Hematopoietic multipotent progenitor cell treated with erythropoietin and hydrocortisone succinate and interleukin-3 and kit ligand, for 17 days (in vitro differentiated cells): ENCODE data around the gene FIGN.

Experiments used
- DNase-seq: peaks from one replicate; pipeline ENCODE4 v3.0.0-alpha.2; 2015; ENCODE audit warnings: low spot score

The FIGN gene

DNA sequence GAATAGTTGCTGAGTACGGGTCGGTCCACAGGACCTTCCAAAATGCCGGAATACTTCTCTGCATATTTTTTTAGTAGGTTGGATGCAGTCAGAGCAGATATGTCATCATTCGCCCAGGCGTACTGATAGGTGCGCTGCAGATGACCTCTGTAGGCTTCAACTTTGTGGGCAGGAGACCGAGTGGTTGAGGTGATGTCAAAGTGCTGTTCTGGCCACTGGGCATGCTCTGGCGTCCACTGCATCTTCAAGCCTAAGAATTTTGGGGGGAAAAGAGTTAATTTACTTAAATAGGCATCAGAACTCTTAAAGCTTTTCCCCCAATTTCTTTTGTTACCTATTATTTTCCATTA lies 124.3 kb downstream of the FIGN start:
- DNase-seq: no peak

DNA sequence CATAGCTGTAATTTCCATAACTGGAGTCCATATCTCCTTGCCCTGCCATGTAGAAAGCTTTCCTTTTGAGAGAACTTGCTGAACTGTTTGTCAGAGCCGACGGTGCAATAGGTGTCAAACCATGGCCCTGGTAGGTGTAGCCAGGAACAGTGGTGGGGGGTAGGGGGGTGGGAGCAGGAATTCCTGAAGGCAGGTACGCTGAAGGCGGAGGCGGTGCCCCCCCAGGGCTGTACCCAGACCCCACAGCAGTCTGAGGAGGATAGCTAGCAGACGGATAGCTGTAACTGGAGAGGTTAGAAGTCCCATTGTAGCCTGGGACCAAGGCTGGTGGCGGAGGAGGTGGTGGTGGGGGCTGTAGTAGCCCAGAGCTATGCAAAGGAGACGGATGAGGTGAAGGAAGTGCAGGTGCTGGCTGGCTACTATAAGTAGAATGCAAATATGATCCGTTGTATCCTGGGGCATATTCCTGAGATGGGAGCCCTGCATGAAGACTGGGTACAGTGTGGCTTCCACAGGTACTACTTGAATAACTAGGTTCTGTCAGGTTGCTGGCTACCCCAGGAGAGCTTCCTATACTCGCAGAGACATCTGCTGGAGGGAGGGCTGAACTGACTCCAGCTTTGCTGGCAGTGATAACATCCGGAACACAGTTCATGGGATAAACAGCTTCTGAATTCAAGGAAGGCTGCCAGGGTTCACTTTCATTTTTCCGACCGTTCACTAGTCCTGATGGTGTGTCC lies 124.8 kb downstream of the FIGN start:
- no peak for DNase-seq

DNA sequence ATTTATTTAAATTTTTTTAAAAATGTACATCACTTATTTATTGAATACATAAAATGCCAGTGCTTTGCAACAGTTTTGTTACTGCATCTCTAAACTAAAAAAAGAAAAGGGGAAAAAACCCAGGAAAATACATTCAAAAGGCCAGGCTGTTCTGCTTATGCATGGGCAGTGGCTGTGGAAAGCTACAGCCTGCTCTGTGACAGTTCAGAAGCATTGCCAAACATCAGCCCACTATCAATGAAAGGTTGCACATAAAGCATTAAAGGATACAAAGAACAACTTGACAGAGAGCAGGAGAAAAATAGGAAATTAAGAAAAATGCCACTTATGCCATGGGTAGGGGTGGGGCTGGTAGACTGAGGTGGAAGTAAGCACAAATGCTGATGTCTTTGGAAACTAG lies 128.2 kb downstream of the FIGN start:
- no peak for DNase-seq

DNA sequence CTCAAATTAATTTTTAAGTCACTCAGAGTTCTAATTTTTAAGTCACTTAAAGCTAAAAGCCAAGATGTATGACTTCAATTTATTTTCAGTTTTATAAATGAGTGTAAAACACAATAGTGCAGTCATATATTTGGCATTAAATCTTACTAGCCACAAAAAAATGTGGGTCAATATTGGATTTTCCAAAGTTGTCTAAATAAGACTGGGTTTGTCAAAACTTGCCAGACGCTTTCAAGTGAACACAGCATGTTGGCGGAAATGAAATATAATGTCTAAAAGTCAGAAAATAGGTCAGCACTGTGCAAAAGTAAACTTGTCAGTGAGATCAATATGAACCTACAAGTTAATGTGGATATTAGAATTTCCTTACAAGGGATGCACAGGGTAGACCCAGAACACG lies 128.9 kb downstream of the FIGN start:
- DNase-seq: no peak

DNA sequence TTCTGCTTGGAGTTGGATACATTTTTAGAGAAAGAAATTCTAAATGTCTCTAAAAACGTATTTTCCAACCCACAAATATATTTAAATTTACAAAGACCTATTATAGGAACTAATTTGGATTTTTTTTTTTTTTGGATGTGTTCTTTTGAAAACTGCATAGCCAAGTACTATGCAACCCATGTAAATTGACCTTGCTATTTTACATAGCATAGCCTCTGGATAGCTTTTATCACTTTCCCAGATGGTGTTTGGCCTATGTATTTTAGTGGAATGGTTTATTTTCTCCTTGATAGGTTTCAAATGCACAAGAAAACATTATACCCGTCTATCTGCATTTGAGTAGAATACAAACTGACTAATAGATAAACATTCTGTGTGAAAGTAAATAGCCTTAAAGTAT lies 130.0 kb downstream of the FIGN start:
- no peak for DNase-seq

DNA sequence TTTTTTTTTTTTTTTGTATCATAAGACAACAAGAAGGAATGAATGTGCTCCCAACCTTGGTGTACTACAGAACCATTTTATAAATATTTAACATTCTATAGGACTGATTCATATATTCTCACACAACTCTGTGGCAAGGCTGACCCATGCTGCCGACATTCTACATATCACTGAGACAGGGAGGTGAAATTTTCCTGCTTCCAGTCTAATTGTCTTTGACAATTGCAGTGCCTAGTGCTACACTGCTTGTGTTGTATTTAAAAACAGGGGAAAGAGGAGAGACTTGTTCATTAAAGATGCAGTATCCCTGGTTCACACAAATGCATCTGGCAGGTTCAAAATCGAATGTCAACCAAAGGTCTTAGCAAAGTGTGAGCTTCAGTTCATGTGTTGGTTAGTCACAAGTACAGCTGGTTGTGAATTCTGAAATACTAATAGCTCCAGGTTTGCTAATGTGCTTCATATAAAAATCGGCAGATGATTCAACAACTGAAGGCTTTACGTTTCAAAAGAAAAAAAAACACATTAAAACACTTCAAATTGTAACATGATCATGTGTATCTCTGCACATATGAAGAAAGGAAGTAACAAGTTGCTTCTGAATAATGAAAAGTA lies 130.8 kb downstream of the FIGN start:
- no peak for DNase-seq

DNA sequence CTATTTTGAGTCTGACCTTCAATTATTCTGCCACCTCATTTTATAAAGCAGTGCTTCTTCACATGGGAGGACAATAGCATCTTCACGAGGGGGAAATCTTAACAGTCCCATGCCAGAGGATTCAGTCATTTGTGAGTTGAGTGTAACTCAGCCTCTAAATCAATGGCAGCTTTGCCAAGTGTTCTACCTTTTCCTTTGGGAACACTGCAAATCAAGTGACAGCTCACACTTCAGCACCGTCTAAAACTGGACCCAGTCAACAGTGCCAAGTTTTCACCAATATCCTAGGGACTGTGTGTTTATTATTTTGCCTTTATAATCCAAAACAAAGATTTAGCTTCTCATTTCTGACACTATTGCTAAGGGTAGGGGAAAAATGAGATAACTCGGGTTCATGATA lies 133.6 kb downstream of the FIGN start:
- no peak for DNase-seq

DNA sequence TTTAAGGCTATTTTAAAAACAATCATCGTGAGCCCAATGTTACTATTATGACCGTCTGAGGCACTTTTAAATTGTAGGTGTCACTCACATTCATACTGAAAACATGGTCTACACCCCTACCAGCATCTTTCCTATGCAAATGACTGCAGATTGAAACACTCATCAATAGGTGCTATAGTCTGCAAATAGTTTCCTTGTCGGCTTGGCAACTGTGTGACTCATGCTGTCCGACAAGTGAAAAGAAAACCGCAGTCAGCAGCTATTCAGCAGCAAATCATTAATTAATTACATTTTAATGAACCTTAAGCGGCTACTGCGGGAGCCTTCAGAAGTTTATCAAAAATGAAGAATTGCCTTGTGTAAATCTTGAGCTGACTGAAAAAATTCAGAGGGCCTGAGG lies 134.4 kb downstream of the FIGN start:
- DNase-seq: no peak

DNA sequence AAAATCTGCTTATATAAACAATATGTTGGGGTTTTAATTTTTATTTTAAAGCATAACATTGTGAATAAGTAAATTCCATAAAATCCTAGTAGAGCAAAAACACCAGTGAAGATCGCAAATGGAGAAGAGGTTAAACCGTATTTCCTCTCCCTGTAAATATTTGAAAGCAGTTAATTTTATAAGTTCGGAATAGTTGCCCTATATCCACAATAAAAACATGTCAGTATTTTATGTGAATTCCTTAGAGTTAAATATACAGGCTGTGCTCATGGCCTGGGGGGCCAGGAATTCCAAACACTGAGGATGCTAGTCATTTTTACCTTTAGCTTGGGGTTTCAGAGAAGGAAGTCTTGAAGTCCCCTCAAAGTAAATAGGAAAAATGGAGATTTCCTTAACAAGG lies 135.0 kb downstream of the FIGN start:
- DNase-seq: no peak

DNA sequence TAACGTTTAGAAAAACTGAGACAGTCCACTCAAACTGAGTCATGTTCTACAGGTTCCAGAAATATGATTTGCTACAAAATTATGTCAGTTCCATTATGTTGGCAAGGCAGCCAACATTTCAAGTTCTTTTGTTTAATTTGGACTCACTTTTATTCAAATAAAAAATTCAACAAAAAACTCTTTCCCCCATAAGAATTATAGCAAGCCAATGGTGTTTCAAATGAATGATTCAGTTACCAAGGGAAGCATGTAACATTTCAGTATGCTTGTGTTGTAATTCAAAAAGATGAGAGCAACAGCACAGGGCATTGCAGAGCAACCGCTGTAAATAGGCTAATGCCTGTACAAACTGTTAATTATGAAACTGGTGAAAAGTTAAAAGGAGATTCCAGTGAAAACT lies 140.8 kb downstream of the FIGN start:
- no peak for DNase-seq

DNA sequence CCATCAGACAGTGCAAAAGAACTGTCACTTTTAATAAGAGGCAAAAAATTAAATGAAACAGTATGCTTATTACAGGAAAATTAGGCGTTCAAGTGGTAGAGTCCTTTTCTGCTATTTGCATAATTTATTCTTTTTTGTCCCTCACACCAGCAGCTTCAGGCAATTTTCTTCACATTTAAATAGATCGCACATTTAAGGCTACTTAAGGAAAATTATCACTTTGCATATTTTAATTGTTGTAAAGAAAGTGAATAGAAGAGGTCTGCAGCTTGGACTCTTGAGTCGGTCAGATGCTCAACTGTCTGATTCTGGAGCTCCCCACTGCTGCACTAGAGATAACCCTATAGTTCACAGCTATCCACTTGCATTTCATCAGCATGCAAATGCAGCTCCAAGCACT lies 141.3 kb downstream of the FIGN start:
- no peak for DNase-seq

DNA sequence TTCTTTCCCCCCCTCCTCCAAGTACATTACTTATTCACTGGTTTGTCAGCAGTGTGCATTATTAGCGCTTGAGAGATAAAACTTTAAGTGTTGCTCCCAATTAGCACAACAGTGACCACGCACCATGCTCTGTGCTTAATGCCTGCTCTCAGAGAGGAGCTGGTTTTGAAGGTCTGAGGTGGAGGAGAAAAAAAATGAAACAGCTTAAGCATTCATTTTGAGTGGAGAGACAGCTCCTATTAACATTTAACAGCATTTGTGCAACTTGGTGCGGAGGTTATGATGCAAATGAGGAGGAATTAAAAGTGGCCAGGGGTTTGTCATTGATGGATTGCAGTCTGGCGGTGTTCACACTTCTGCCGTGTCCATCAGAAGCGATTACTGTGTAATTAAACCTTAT lies 141.8 kb downstream of the FIGN start:
- DNase-seq: no peak

DNA sequence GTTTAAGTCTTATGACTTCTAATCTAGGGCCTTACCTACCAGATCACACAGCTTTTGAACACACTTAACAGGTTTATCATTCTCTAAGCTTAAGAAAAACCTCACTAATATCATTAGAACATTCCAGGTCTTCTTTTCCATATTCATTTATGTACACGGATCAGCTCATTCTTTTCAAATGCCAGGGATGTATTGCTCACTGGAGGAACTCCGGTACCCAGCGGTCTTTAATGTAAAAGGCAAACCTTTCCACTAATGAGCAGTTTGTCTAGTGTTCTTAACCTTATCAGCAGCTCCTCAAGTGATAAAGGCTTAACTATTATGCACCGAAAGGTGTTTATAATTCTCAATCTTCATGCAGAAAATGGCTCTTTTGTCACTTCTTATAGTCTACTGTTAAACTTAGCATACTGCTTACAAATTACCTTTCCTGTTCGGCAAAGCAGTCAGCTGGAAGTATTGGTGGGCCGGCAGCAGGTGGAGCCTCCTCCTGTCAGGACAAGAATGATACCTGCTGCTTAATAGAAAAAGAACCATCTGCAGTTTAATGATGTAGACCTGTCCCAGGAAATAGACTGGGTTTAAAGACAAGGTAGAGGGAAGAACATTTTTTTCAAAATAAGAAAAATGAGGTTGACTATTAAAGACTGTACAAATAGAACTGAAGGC lies 142.7 kb downstream of the FIGN start:
- no peak for DNase-seq

DNA sequence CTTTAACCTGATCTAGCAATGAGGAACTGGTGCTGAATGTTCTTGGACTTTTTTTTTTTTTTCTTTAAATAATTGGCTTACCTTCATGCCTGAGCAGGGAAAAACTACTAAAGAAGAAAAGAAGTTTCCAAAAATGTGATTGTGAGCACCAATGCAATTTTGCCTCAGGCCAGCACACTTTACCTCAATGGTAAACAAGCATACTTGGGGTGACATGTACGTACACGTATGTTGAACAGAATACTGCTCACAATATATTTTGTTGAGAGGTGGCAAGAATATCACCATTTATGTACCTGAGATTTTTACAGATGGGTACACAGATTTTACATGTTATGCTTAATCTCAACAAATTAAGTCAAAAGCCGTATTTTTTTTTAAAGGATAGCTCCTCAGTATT lies 144.3 kb downstream of the FIGN start:
- no peak for DNase-seq

DNA sequence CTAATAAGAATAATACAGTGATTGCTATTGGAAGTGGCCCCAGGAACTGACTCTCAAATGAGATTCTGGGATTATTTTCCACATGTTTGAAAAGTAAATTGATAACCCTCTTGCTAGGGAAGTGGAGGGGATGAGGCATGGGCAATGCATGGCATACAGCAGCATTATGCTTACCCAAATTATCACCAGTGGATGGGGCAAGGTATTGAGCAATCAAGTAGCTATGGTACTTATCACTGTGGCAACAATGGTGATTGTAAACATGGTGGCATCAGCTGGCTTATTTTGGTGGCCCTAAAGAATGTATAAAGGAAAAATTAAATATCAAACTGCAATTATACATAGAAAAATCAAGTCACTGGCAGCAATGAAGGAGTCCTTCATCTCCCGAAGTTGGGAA lies 155.1 kb downstream of the FIGN start:
- DNase-seq: no peak

DNA sequence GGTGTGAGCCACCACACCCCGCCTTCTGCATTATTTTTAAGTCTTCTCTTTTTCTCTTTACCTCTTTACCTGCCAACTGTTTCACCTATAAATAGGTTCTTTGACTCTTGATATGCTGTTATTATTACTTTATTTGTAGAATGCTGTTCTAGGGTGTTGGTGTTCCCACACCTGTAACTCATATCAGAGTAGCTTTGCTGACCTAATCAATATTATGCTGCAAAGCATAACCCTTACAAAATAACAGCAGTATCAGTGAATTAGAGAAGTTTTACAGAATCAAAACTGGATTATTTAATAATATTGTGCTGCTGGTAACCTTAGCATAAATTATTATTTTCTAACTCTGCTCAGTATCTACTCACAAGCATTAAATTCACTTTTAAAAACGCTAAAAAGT lies 161.5 kb downstream of the FIGN start:
- no peak for DNase-seq

DNA sequence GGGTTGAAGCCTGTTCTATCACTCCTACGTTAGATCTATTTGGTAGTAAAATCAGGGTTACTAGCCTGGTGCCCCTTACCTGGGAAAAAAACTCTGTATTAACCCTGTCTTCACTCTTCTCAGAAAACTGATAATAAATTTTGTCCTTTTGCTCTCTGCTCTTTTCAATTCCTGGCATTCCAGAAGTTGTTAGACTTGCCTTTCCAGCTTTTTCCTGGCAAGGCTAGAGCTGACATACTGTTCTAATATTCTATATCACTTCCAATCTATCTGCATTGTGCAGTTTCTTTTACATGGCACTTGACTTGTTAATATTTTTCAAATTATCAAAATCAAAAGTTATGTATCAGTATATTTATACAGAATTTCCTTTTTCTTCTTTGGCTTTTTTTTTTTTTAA lies 162.2 kb downstream of the FIGN start:
- DNase-seq: no peak

DNA sequence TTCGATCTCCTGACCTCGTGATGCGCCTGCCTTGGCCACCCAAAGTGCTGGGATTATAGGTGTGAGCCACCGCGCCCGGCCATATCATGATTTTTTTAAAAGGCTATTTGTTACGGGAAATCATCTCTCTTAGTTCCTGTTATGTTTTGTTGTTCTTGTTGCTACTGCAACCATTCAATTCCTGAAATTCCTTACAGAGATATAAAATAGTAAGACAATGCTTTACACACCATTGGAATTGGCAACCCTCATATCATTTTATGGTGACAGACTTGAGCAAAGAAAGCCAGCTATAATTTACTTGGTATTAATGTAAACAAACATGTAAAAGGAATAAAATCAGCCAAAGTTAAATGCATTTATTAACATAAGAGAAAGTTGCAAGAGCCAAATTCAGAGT lies 163.0 kb downstream of the FIGN start:
- DNase-seq: no peak

DNA sequence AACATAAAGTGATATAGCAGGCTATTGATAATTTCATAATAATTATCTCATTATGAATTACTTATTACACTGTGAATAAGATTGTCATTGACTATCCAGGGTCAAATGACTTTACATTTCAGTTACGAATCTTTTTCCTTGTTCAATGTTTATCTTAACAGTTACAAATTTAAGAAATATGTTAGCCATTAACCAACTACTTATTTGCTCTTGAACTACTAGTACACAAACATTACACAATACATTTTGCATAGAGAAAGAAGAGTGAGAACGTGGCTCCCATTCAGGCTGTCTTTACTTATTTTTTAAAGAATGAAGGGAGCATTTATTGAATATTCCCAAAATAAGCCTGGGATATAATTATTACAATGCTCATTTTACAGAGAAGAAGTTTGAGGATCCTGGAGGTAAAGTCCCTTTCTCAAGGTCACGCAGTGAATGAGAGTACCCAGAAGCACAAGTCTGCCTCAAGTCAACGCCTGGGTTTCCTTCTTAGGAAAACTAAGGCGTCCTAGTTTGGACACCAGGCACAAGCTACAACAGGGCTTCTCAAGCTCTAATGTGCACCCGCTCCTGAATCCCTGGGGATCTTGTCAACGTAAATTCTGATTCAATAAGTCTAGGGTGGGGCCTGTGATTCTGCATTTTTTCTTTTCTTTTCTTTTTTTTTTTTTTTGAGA lies 164.2 kb downstream of the FIGN start:
- DNase-seq: no peak

DNA sequence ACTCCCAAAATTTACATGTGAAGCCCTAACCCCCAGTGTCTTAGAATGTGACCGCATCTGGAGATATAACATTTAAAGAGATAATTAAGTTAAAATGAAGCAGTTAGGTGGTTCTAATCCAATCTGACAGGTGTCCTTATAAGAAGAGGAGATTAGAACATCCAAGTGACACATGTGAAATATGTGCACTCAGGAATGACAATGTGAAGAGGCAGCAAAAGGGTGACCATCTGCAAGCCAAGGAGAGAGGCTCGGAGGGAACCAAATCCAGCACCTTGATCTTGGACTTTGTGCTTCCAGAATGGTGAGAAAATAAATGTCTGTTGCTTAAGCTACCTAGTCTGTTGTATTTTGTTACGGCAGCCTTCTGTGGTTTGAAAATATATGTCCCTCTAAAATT lies 165.4 kb downstream of the FIGN start:
- DNase-seq: no peak

DNA sequence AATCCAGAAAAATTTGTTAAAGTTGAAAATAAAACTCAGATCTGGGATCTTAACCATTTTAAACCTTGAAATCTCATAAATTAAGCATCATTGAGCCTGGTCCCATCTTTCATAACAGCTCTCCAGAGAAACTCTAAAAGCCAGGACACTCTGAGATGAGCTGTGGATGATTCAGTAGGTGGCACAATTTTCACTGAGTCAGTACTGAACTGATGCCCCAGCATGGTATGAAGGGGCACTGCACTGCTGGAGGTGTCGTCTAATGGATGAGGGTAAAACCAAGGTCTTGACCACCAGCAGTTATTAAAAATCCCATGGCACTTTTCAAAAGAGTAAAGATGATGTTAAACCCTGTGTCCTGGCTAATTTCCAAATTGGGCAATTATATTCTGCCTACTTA lies 170.6 kb downstream of the FIGN start:
- DNase-seq: no peak

DNA sequence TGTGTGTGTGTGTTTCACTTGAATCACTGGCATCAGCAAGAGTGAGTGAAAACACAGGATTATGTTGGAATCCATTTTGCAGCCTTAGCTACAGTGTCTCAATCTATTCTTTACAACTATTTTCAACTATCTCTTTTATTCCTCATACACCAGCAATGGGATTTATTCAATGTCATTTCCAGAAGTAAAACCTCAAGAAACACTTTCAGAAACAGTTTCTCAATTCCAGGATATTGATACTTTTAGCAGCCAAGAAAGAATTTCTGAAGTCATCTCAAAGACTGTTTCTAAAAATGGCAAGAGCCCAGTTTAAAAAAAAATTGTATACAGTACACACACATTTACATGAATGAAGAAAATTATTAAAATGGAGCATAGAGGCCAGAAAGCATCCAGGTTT lies 171.6 kb downstream of the FIGN start:
- DNase-seq: no peak

DNA sequence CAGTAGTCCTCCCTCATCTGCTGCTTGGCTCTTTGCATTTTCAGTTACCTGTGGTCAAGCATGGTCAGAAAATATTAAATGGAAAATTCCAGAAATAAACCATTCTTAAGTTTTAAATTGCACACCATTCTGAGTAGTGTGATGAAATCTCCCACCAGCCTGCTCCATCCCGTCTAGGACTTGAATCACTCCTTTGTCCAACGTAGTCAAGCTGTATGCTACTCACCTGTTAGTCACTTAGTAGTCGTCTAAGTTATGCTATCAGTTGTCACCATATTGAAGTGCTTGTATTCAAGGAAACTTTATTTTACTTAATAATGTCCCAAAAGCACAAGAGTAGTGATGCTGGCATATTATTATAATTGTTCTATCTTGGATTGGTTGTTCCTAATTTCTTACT lies 172.5 kb downstream of the FIGN start:
- DNase-seq: no peak
